HG03460 (cell line): Measurements from ENCODE around the gene IZUMO1R.
"Not testable (repeated sequence)": the region's sequence is repeated elsewhere in the genome, so short reads cannot be mapped to it uniquely, and the experiment has no call there.

ENCODE experiments used
- ATAC-seq: cut with Tn5 transposase; IDR thresholded peaks from one replicate; pipeline ENCODE4 v1.9.1; 2021; ENCODE audit not compliant: unreplicated experiment

Gene IZUMO1R

DNA sequence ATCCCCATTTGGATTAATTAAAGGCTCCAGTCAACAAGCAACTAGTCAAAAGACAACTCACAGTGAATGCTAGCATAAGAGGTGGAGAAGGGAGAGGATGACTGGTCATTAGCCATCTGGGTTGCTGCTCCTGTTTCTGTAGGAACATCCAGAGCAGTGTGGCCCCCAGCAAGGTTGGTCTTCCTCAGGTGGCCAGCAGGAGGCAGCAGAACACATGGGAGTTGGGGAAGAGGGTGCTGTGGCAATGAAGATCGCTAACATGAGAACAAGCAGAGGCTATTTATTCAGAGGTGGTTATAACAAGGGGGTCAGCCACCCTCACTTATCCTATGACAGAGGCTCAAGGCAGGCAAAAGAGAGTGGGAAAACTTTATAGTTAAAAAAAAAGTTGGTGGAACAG is 21.3 kb downstream of the IZUMO1R start:
- ATAC-seq: peak; percentile 92

DNA sequence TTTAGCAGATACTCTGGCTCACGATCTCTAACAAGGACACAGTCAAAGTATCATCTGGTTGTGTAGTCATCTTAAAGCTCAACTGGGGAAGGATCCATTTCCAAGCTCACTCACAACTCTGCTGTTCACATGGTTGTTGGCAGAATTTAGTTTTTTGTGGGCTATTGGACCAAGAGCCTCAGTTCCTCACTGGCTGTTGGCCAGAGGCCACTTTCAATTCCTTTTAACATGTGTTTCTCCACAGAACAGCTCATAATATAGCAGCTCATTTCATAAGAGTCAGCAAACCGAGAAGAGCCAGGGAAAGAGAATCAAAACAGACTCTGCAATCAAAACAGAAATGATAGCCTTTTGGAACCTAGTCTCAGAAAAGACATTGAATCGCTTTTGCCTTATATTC is 22.6 kb downstream of the IZUMO1R start:
- ATAC-seq: no peak

DNA sequence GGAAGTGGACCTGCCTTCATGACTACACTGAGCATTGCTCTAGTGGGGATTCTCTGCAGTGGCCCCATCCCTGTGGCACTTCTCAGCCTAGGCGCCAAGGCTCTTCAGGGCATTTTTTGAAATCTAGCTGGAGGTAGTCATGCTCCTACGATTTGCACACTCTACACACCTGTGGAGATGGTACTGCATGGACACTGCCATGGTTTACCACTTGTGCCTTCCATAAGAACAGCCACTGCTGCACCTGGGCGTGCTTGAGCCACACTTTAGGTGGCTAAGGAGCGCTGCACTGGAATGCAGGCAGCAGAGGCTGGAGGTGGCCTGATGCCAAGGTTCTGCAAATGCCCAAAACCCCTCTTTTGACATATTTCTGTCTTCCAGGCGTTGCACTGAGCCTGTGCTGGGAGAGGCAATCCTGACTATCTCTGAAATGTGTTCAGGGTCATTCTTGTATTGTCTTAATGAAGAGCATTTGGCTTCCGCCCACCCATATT is 24.3 kb downstream of the IZUMO1R start:
- ATAC-seq: no peak

DNA sequence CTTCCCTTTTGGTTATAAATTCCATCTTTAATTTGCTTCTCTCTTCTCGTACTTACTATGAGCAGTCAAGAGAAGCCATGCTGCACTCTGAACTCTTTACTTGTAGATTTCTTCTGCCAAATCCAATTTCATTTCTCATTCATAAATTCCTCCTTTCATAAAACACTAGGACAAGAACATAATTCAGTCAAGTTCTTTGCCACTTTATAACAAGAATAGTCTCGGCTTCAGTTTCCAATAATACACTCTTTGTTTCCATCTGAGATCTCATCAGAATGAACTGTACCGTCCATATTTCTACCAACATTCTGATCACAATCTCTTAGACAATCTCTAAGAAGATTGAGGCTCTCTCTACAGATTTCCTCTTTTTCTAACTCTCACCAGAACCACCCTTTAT is 25.1 kb downstream of the IZUMO1R start:
- no peak for ATAC-seq

DNA sequence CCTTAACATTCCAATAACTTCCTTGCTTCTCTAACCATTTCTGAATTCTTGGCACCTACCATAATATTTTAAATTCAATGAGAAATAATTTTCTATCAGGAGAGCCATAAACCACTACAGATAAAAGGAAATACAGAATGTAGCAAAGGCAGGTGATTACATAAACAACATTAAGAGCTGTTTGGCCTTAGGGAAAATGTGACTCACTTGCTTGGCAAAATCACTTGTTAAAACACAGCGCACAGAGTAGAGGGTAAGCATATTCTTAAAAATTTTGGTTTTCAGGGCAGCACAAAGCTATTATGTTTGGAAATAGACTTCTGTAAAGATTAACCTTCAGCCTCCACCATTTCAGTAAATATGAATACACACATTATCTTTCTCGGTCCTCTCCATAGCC is 26.4 kb downstream of the IZUMO1R start:
- no peak for ATAC-seq

DNA sequence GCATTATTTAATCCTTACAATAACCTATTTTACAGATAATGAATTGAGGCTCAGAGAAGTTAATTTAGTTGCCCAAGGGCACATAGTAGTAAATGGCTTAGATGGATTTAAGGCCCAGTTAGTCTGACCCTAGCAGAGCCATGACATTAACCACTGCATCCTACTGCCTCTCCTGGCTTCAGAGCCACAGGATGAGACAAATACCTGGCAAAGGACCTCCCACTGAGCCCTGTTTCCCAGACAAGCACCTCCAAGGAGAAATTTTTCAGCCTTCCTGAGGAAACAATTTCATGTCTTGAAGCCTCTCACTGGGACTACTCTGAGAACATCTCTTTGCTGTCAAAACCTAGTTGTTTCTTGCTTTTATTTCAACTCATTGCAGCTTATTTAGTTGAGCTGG is 28.4 kb downstream of the IZUMO1R start:
- ATAC-seq: no peak

DNA sequence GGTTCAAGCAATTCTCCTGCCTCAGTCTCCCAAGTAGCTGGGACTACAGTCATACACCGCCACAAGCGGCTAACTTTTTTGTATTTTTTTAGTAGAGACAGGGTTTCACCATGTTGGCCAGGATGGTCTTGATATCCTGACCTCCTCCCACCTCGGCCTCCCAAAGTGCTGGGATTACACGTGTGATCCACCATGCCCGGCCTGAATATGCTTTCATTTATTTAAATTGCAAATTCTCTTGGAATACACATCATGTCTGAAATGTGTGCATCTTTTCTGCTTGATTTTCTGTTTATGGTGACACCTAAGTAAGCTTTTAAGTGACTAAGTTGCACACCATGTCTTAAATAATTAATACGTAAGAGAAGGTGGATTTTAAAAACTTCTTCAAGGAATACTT is 31.7 kb downstream of the IZUMO1R start:
- ATAC-seq: no peak

DNA sequence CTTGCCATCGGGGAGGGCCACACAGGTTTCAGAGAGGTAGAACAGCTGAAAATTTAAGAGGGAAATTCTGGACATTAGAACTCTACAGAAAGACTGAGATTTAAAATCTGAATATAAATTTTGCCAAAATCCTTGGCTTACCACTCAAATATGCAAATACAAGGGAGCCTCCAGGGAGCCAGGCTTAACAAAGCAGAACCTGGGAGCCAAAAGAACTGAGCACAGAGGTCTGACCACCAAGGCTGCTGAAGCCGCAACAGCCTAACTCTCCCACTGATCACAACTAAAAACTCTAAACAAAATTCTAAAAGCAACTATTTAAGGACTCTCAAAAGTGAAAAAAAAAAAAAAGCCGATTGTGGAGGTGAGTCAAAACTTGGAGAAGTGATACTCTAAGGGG is 34.3 kb downstream of the IZUMO1R start:
- no peak for ATAC-seq

DNA sequence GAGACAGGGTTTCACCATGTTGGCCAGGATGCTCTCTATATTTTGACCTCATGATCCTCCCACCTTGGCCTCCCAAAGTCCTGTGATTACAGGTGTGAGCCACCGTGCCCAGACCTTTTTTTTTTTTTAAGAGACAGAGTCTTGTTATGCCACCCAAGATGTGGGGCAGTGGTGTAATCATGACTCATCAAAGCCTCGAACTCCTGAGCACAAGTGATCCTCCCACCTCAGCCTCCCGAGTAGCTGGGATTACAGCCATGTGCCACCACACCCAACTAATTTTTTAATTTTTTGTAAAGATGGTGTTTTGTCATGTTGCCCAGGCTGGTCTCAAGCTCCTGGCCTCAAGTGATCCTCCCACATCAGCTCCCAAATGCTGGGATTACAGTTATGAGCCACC is 37.9 kb downstream of the IZUMO1R start:
- ATAC-seq: no peak

DNA sequence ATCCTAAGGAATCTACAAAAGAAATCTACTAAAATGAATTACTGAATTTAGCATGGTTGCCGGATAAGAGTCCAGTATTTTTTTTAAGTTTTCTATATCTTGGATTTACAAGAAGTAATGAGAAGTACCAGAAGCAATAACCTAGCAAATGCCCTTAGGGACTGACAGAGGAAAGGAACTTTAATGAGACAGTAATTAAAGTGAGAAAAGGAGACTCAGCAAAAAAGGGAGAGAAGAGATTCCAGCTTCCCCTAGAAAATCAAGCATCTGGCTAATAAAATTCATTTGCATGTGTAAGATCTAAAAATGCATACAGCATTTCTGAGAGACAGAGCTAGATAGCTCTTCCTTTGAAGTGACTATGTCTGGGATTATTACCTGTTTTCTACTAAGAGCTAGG is 39.1 kb downstream of the IZUMO1R start:
- ATAC-seq: no peak

DNA sequence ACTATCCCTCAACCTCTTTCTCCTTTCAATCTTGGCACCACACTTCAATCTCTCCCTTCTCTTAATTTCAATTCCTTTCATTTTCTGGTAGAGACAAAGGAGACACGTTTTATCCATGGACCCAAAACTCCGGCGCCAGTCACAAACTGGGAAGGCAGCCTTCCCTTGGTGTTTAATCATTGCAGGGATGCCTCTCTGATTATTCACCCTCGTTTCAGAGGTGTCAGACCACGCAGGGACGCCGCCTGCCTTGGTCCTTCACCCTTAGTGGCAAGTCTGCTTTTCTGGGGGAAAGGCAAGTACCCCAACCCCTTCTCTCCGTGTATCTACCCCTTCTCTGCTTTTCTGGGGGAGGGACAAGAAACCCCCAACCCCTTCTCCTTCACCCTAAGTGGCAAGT is 41.9 kb downstream of the IZUMO1R start:
- ATAC-seq: not testable (repeated sequence)

DNA sequence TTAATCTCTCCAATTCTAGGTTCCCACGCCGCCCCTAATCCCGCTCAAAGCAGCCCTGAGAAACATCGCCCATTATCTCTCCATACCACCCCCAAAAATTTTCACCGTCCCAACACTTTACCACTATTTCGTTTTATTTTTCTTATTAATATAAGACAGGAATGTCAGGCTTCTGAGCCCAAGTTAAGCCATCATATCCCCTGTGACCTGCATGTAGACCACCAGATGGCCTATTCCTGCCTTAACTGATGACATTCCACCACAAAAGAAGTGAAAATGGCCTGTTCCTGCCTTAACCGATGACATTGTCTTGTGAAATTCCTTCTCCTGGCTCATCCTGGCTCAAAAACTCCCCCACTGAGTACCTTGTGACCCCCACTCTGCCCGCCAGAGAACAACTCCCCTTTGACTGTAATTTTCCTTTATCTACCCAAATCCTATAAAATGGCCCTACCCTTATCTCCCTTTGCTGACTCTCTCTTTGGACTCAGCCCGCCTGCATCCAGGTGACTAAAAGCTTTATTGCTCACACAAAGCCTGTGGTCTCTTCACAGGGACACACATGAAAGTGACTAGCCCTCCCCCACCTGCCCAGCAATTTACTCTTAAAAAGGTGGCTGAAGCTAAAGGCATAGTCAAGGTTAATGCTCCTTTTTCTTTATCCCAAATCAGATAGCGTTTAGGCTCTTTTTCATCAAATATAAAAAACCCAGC is 46.6 kb downstream of the IZUMO1R start:
- not testable (repeated sequence) for ATAC-seq
